Colonic mucosa (tissue), 4 donors: Measurements from ENCODE around the gene FADS2. TPM values are rescaled to one million over a fixed set of nuclear protein-coding genes. Genes with fewer than 3 reads are reported as not detected.

ENCODE experiments used
- DNase-seq: peaks from one replicate; pipeline ENCODE4 v3.0.0-alpha.2; 2020
- H3K27ac ChIP-seq: fragments of 200-600 bp; one replicate; pipeline ENCODE4 v1.8.0; 2021
- H3K27me3 ChIP-seq: fragments of 200-600 bp; one replicate; pipeline ENCODE4 v1.8.0; 2021
- H3K36me3 ChIP-seq: fragments of 200-600 bp; one replicate; pipeline ENCODE4 v1.8.0; 2021
- H3K4me1 ChIP-seq: fragments of 200-600 bp; one replicate; pipeline ENCODE4 v1.8.0; 2021; ENCODE audit warnings: mild to moderate bottlenecking
- H3K4me3 ChIP-seq: fragments of 200-600 bp; one replicate; pipeline ENCODE4 v1.8.0; 2021
- H3K9ac ChIP-seq, 2 donors: one replicate each; pipeline ENCODE4 v1.7.0; 2013; ENCODE audit warnings: control low read depth in 2 of 2, low read depth in 2 of 2, low read length in 2 of 2
- H3K9me3 ChIP-seq: fragments of 200-600 bp; one replicate; pipeline ENCODE4 v1.8.0; 2021
- intact Hi-C: fragments of 100-400 bp; cut with DNase I; formaldehyde crosslinking; loops from one replicate; pipeline ENCODE4 v1.14.1; 2022
- total RNA-seq, 2 donors: library from RNA; stranded (reverse); fragmentation: NEBNext Ultra II Directional in 1 of 2; extraction: Animal tissue kit (Norgen Biotek cat#: 25700) in 1 of 2; gene quantifications; one replicate each; pipeline ENCODE4 v1.2.1, GENCODE V29; 2021
- TF ChIP-seq, protein P1 (sequence below): fragments of 200-600 bp; IDR thresholded peaks from one replicate; pipeline ENCODE4 v1.8.0; 2022; ENCODE audit warnings: antibody characterized with exemption, mild to moderate bottlenecking
- donor health status: healthy.
- donor health status: DM: no; HTN: no; CAD: no.
- donor health status: DM: no; HTN: no; CAD: no.

FADS2 gene
- total RNA-seq, 2 donors from 2014 or later, result 13.9 to 38.6 TPM

DNA sequence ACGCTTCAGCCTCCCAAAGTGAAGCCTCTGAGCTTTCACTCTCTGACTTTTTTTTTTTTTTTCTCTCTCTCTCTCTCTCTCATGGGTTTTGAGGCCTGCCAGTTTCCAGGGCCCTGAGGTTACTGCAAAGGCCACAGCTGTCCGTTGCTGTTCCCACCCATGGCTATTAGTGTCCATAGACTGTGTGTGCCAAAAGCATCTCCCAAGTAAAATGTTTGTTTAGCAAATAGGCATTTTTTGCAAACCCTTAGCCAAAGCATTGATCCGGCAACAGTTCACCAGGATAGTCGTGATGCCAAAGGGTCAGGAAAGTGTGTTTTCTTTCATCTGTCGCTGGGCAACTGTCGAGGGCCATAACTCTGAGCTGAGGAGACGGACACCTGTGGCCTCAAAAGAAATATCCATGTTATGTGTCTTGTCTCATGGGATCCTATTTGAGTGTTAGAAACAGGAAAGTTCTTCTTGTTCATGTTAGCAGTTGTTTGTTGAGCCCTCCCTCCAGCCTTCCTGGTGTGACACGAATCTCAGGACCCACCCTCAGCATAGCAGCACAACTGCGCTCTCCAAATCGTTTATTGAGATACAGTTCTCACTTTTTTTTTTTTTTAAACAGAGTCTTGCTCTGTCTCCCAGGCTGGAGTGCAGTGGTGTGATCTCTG, 18.4 kb downstream of the FADS2 start:
- no peak overlapping the region for H3K27ac ChIP-seq
- no peak for DNase-seq
- no peak overlapping the region for H3K9ac ChIP-seq
- intact Hi-C loops, result no loop called here
- no peak overlapping the region for H3K4me3 ChIP-seq
- no peaks in the 10 kb centered on the region for H3K4me1 ChIP-seq
- TF ChIP-seq, protein P1, sequence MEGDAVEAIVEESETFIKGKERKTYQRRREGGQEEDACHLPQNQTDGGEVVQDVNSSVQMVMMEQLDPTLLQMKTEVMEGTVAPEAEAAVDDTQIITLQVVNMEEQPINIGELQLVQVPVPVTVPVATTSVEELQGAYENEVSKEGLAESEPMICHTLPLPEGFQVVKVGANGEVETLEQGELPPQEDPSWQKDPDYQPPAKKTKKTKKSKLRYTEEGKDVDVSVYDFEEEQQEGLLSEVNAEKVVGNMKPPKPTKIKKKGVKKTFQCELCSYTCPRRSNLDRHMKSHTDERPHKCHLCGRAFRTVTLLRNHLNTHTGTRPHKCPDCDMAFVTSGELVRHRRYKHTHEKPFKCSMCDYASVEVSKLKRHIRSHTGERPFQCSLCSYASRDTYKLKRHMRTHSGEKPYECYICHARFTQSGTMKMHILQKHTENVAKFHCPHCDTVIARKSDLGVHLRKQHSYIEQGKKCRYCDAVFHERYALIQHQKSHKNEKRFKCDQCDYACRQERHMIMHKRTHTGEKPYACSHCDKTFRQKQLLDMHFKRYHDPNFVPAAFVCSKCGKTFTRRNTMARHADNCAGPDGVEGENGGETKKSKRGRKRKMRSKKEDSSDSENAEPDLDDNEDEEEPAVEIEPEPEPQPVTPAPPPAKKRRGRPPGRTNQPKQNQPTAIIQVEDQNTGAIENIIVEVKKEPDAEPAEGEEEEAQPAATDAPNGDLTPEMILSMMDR, result no peak
- H3K27me3 ChIP-seq, result no peaks in the 10 kb centered on the region
- H3K36me3 ChIP-seq, result no peaks in the 10 kb centered on the region
- no peaks in the 10 kb centered on the region for H3K9me3 ChIP-seq

DNA sequence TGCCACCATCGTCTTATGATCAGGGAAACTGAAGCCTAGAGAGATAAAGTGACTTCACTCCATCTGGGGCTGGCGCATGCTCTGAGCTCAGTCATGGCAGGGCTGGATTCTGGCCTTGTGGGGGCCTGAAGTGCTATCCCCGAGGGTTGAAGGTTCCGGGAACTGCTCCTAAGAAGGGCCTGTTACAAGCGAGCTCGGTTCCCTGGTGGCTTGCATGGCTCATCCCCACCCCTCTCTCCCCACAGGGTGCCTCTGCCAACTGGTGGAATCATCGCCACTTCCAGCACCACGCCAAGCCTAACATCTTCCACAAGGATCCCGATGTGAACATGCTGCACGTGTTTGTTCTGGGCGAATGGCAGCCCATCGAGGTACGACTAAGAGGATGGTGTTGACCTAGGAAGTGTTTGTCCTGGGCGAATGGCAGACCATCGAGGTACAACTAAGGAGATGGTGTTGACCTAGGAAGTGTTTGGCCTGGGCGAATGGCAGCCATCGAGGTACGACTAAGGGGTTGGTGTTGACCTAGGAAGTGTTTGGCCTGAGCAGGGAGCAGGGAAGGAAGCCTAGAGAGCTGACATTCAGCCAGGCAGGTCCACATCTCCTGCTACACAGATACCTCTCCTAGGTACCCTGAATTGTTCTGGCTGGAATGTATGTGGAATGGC, 19.9 kb downstream of the FADS2 start:
- DNase-seq, result no peak
- intact Hi-C loops, result no loop called here
- TF ChIP-seq, protein P1, result no peak

DNA sequence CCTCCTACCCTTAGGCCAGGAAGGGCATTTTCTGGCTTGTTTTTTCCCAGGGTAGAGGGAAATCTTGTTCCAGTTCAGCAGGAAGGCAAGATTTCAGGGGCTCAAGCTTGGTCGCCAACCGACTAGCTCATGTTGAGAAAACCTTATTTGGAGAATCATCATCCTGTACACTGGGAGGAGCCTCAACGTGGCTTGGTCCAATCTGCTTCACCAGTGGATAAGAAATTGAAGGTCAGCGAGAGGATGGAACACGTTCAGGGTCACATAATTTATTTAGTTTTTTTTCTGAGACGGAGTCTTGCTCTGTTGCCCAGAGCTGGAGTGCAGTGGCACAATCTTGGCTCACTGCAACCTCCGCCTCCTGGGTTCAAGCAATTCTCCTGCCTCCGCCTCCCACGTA, 20.5 kb downstream of the FADS2 start:
- H3K36me3 ChIP-seq, result no peaks in the 10 kb centered on the region
- no peak overlapping the region for H3K9ac ChIP-seq
- H3K4me1 ChIP-seq, result no peaks in the 10 kb centered on the region
- H3K4me3 ChIP-seq, result no peak overlapping the region
- no peaks in the 10 kb centered on the region for H3K9me3 ChIP-seq
- no peak for DNase-seq
- TF ChIP-seq, protein P1, result no peak
- intact Hi-C loops, result no loop called here
- H3K27me3 ChIP-seq, result no peaks in the 10 kb centered on the region
- no peak overlapping the region for H3K27ac ChIP-seq

More for the DNA sequence above, 19.9 kb downstream of the FADS2 start:
- no peak overlapping the region for H3K27ac ChIP-seq
- H3K27me3 ChIP-seq, result no peaks in the 10 kb centered on the region
- no peaks in the 10 kb centered on the region for H3K4me1 ChIP-seq
- H3K9ac ChIP-seq, result no peak overlapping the region
- H3K9me3 ChIP-seq, result no peaks in the 10 kb centered on the region
- H3K4me3 ChIP-seq, result no peak overlapping the region
- no peaks in the 10 kb centered on the region for H3K36me3 ChIP-seq

DNA sequence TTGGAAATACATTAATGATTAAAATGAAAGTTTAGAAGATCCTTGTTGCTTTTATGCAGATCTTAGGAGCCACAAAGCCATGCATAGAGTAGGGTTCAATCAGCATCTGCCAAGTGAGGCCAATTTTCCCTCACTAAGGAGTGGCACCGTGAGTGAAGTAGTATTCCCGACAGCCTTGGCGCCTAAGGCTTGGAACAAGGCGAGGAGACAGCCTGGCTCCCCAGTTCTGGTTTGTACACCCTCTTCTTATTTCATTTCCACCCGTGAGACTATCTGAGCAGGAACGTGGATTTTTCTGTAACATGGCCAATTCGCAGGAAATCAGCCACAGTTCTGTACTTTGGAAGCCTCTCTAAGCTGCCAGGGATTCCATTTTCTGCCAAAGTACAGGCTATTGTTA, 22.6 kb downstream of the FADS2 start:
- intact Hi-C loops, result no loop called here
- H3K4me3 ChIP-seq, result no peak overlapping the region
- H3K27ac ChIP-seq, result no peak overlapping the region
- H3K9ac ChIP-seq, result no peak overlapping the region
- no peaks in the 10 kb centered on the region for H3K27me3 ChIP-seq
- TF ChIP-seq, protein P1, result no peak
- no peaks in the 10 kb centered on the region for H3K36me3 ChIP-seq
- no peaks in the 10 kb centered on the region for H3K4me1 ChIP-seq
- no peak for DNase-seq
- H3K9me3 ChIP-seq, result no peaks in the 10 kb centered on the region

DNA sequence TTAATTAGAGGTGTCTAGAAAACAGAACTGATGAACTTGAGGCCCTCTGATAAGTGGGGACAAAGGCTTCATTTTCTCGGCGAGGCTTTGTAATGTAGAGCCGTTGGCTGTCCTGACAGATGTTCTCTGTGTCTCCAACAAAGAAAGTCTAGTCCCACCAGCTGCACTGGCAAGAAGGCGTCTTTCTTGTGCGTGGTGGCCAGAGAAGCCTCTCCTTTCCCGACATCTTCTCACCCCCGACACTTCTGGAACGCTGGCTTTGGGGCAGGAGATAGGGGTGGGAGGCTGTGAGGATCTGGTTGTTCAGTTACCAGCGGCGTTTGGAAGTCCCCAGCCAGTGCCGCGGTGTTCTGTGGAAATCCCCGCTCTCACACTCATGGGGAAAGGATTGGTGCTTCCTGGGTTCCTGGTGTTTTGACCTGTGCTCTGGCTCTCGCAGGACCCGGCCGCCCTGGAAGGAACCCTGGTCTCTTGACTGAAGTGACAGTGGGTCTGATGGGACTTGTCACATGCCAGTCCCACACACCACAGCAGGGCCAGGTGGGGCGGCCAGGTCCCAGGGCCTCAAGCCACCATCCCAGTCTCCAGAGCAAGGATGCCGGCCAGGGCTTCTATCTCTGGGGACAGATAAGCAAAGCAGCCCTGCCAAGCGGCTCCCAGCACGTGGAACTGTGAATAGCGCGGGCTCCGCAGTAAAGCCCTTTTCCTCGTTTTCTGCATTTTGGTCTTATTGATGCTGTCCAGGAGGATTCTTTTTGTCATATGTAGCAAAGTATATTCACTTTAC, 23.2 kb downstream of the FADS2 start:
- no peak for DNase-seq
- H3K27me3 ChIP-seq, result no peaks in the 10 kb centered on the region
- no peak overlapping the region for H3K9ac ChIP-seq
- H3K27ac ChIP-seq, result no peak overlapping the region
- H3K4me1 ChIP-seq, result no peaks in the 10 kb centered on the region
- TF ChIP-seq, protein P1, result no peak
- no peaks in the 10 kb centered on the region for H3K9me3 ChIP-seq
- intact Hi-C loops, result no loop called here
- no peaks in the 10 kb centered on the region for H3K36me3 ChIP-seq
- H3K4me3 ChIP-seq, result no peak overlapping the region
